ENCODE measurements around the gene NRL.

DNA sequence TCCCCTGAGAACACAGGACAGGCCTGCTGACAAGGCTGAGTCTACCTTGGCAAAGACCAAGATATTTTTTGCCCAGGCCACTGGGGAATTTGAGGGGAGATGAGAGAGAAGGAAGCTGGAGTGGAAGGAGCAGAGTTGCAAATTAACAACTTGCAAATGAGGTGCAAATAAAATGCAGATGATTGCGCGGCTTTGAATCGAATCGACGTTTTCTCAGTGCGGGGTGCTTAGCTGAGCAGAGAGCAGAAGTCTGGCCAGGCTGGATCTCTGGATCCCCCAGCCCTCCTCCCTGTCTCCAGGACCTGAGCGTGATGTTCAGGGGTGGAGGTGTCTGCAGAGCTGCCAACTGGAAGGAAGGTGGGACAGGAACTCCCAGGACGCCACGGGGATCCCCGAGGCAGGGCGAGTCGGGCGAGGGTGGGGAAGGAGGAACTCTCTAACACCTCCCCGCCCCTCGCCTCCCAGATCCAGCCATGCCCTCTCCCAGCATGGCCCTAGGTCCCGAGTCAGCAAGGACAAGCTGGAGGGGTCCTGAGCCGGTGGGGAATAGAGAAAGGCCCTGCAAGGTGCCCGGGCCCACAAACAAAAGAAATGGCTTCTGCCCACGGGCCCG lies 63.5 kb downstream of the NRL start:
- TF ChIP-seq POLR2A (IDR thresholded peaks at IDR 0.05): no peak
- TF ChIP-seq, protein P1, sequence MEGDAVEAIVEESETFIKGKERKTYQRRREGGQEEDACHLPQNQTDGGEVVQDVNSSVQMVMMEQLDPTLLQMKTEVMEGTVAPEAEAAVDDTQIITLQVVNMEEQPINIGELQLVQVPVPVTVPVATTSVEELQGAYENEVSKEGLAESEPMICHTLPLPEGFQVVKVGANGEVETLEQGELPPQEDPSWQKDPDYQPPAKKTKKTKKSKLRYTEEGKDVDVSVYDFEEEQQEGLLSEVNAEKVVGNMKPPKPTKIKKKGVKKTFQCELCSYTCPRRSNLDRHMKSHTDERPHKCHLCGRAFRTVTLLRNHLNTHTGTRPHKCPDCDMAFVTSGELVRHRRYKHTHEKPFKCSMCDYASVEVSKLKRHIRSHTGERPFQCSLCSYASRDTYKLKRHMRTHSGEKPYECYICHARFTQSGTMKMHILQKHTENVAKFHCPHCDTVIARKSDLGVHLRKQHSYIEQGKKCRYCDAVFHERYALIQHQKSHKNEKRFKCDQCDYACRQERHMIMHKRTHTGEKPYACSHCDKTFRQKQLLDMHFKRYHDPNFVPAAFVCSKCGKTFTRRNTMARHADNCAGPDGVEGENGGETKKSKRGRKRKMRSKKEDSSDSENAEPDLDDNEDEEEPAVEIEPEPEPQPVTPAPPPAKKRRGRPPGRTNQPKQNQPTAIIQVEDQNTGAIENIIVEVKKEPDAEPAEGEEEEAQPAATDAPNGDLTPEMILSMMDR (IDR thresholded peaks at IDR 0.05): no peak
